ENCODE results near the gene TTC21A. TPM values are rescaled to one million over a fixed set of nuclear protein-coding genes. Genes with fewer than 3 reads are reported as not detected.

Gene TTC21A
- total RNA-seq, 1 donor from 2014 or later, result 3.9 TPM

GRCh38 chr3:39086144-39086543 lies 21.3 kb upstream of the TTC21A start:
- Mint-ChIP-seq H3K4me3 (ENCODE audit: unreplicated experiment) (no peak overlapping the region), H3K27me3 (ENCODE audit: low read depth, unreplicated experiment) (no peaks in the 10 kb centered on the region), H3K9me3 (ENCODE audit: unreplicated experiment) (no peaks in the 10 kb centered on the region), H3K27ac (ENCODE audit: unreplicated experiment) (no peak overlapping the region), H3K36me3 (ENCODE audit: low read depth, unreplicated experiment) (peaks cover 20% of the 10 kb centered on the region), H3K4me1 (ENCODE audit: low read depth, unreplicated experiment) (peaks cover 9% of the 10 kb centered on the region)
- TF ChIP-seq CTCF (IDR thresholded peaks at IDR 0.05; ENCODE audit: insufficient read depth, low read depth, low read length) (no peak), EZH2 (IDR thresholded peaks at IDR 0.05; ENCODE audit: insufficient read depth, low read length) (no peak)
- DNase-seq (ENCODE audit: low read depth), result no peak
- H4K20me1 ChIP-seq (ENCODE audit: insufficient read depth, low read length), result no peaks in the 10 kb centered on the region
- H2AFZ ChIP-seq (ENCODE audit: low read depth, low read length), result no peak overlapping the region
- H3K27ac ChIP-seq (ENCODE audit: low read depth, low read length), result no peak overlapping the region
- no peak overlapping the region for H3K4me3 ChIP-seq (ENCODE audit: insufficient read depth, low read depth, low read length)
- no peaks in the 10 kb centered on the region for H3K27me3 ChIP-seq (ENCODE audit: insufficient read depth, low read length)
- no peaks in the 10 kb centered on the region for H3K9me3 ChIP-seq (ENCODE audit: insufficient read depth, low read depth, low read length)
- H3K79me2 ChIP-seq (ENCODE audit: insufficient read depth, low read length), result no peaks in the 10 kb centered on the region
- H3K36me3 ChIP-seq (ENCODE audit: insufficient read depth, low read length), result peaks cover 26% of the 10 kb centered on the region
- H3K9ac ChIP-seq (ENCODE audit: low read length), result no peak overlapping the region
- no peak for FAIRE-seq
- H3K4me1 ChIP-seq (ENCODE audit: insufficient read depth, low read length), result no peaks in the 10 kb centered on the region
- no peak overlapping the region for H3K4me2 ChIP-seq (ENCODE audit: low read length)

GRCh38 chr3:39088456-39088855 lies 19.0 kb upstream of the TTC21A start:
- Histone ChIP-seq H3K27ac (ENCODE audit: low read depth, low read length) (no peak overlapping the region), H3K9me3 (ENCODE audit: insufficient read depth, low read depth, low read length) (no peaks in the 10 kb centered on the region), H2AFZ (ENCODE audit: low read depth, low read length) (no peak overlapping the region), H3K4me2 (ENCODE audit: low read length) (no peak overlapping the region), H3K79me2 (ENCODE audit: insufficient read depth, low read length) (no peaks in the 10 kb centered on the region), H3K4me3 (ENCODE audit: insufficient read depth, low read depth, low read length) (no peak overlapping the region), H3K27me3 (ENCODE audit: insufficient read depth, low read length) (no peaks in the 10 kb centered on the region), H3K36me3 (ENCODE audit: insufficient read depth, low read length) (peaks cover 36% of the 10 kb centered on the region), H3K4me1 (ENCODE audit: insufficient read depth, low read length) (no peaks in the 10 kb centered on the region), H4K20me1 (ENCODE audit: insufficient read depth, low read length) (no peaks in the 10 kb centered on the region), H3K9ac (ENCODE audit: low read length) (no peak overlapping the region)
- FAIRE-seq, result no peak
- Mint-ChIP-seq H3K4me1 (ENCODE audit: low read depth, unreplicated experiment) (peaks cover 9% of the 10 kb centered on the region), H3K27me3 (ENCODE audit: low read depth, unreplicated experiment) (no peaks in the 10 kb centered on the region), H3K4me3 (ENCODE audit: unreplicated experiment) (no peak overlapping the region), H3K27ac (ENCODE audit: unreplicated experiment) (peak overlapping the region; percentile 47), H3K9me3 (ENCODE audit: unreplicated experiment) (no peaks in the 10 kb centered on the region), H3K36me3 (ENCODE audit: low read depth, unreplicated experiment) (peaks cover 14% of the 10 kb centered on the region)
- TF ChIP-seq EZH2 (IDR thresholded peaks at IDR 0.05; ENCODE audit: insufficient read depth, low read length) (no peak), CTCF (IDR thresholded peaks at IDR 0.05; ENCODE audit: insufficient read depth, low read depth, low read length) (no peak)
- no peak for DNase-seq (ENCODE audit: low read depth)

- H2AFZ ChIP-seq (ENCODE audit: low read depth, low read length), result no peak overlapping the region
- H3K36me3 Mint-ChIP-seq (ENCODE audit: low read depth, unreplicated experiment), result peaks cover 17% of the 10 kb centered on the region
- no peaks in the 10 kb centered on the region for H3K9me3 ChIP-seq (ENCODE audit: insufficient read depth, low read depth, low read length)
- H3K9ac ChIP-seq (ENCODE audit: low read length), result no peak overlapping the region
- H3K27ac ChIP-seq (ENCODE audit: low read depth, low read length), result no peak overlapping the region
- H3K4me3 ChIP-seq (ENCODE audit: insufficient read depth, low read depth, low read length), result no peak overlapping the region
- H3K4me3 Mint-ChIP-seq (ENCODE audit: unreplicated experiment), result no peak overlapping the region
- DNase-seq (ENCODE audit: low read depth), result no peak
- no peaks in the 10 kb centered on the region for H3K9me3 Mint-ChIP-seq (ENCODE audit: unreplicated experiment)
- no peak overlapping the region for H3K4me2 ChIP-seq (ENCODE audit: low read length)
- H3K79me2 ChIP-seq (ENCODE audit: insufficient read depth, low read length), result no peaks in the 10 kb centered on the region
- H3K4me1 ChIP-seq (ENCODE audit: insufficient read depth, low read length), result no peaks in the 10 kb centered on the region
- no peaks in the 10 kb centered on the region for H3K27me3 ChIP-seq (ENCODE audit: insufficient read depth, low read length)
- H3K27me3 Mint-ChIP-seq (ENCODE audit: low read depth, unreplicated experiment), result no peaks in the 10 kb centered on the region
- no peak for FAIRE-seq
- H4K20me1 ChIP-seq (ENCODE audit: insufficient read depth, low read length), result no peaks in the 10 kb centered on the region
- H3K4me1 Mint-ChIP-seq (ENCODE audit: low read depth, unreplicated experiment), result peaks cover 9% of the 10 kb centered on the region
- H3K36me3 ChIP-seq (ENCODE audit: insufficient read depth, low read length), result peaks cover 35% of the 10 kb centered on the region
- no peak overlapping the region for H3K27ac Mint-ChIP-seq (ENCODE audit: unreplicated experiment)
- no peak for TF ChIP-seq CTCF (IDR thresholded peaks at IDR 0.05; ENCODE audit: insufficient read depth, low read depth, low read length)
- no peak for TF ChIP-seq EZH2 (IDR thresholded peaks at IDR 0.05; ENCODE audit: insufficient read depth, low read length)
Measured at GRCh38 chr3:39088889-39089288, 18.6 kb upstream of the TTC21A start.

Data from astrocyte (in vitro differentiated cells and primary cell).